K562 (cell line): ENCODE measurements around the gene SMC5. TPM values are rescaled to one million over a fixed set of nuclear protein-coding genes. Genes with fewer than 3 reads are reported as not detected.

Source experiments
- CXXC5 ChIP-seq: fragments of 250-450 bp; sonication (Bioruptor Pico); IDR thresholded peaks from 2 replicates; pipeline ENCODE4 v1.8.0; 2022; ENCODE audit warnings: inconsistent platforms, mild to moderate bottlenecking, moderate library complexity
- HNRNPK ChIP-seq: fragments of 200-400 bp; formaldehyde crosslinking; IDR thresholded peaks from one replicate; pipeline ENCODE4 v1.6.1; 2018; ENCODE audit warnings: mild to moderate bottlenecking, low read depth, low read length; ENCODE audit not compliant: poor library complexity, severe bottlenecking
- KLF10 ChIP-seq: fragments of 250-450 bp; sonication (Bioruptor Pico); IDR thresholded peaks from 2 replicates; pipeline ENCODE4 v1.6.1; 2021; ENCODE audit warnings: matching md5 sums
- MBD2 ChIP-seq: sonication (generic); IDR thresholded peaks from 2 replicates; pipeline ENCODE4 v1.6.1; 2016; ENCODE audit warnings: low read depth, borderline replicate concordance
- NONO ChIP-seq, 2 experiments: fragments of 200-400 bp in 1 of 2; fragments of 450-650 bp in 1 of 2; formaldehyde crosslinking in 1 of 2; IDR thresholded peaks; 2 replicates each; pipeline ENCODE4 v1.6.1; 2017; ENCODE audit warnings: low read depth in 2 of 2, mild to moderate bottlenecking in 2 of 2, moderate library complexity in 2 of 2, low read length in 1 of 2
- RAD21 ChIP-seq, 2 experiments: fragments of 250-450 bp in 1 of 2; fragments of 450-650 bp in 1 of 2; sonication (Bioruptor Pico) in 1 of 2; formaldehyde crosslinking in 1 of 2; IDR thresholded peaks in 1 of 2; conservative IDR thresholded peaks in 1 of 2; 2 replicates each; pipeline versions ENCODE4 v1.4.0 to v1.8.0; 2020 to 2022; ENCODE audit warnings: mild to moderate bottlenecking in 2 of 2, moderate library complexity in 1 of 2
- RBFOX2 ChIP-seq: fragments of 200-400 bp; formaldehyde crosslinking; IDR thresholded peaks from 2 replicates; pipeline ENCODE4 v1.6.1; 2017; ENCODE audit warnings: low read depth, mild to moderate bottlenecking, low read length, moderate library complexity
- SP1 ChIP-seq: sonication (generic); formaldehyde crosslinking; IDR thresholded peaks from 2 replicates; pipeline ENCODE4 v1.8.1; 2022; ENCODE audit warnings: mild to moderate bottlenecking, missing genetic modification reagents
- THAP12 ChIP-seq: fragments of 250-450 bp; sonication (Bioruptor Pico); IDR thresholded peaks from 2 replicates; pipeline ENCODE4 v1.9.0; 2021; ENCODE audit warnings: mild to moderate bottlenecking, inconsistent platforms
- ZBTB40 ChIP-seq, 2 experiments: fragments of 450-650 bp in 1 of 2; sonication (generic) in 1 of 2; formaldehyde crosslinking in 1 of 2; IDR thresholded peaks; 2 replicates each; pipeline versions ENCODE4 v1.7.1 to v1.9.0; 2016 to 2022; ENCODE audit warnings: inconsistent platforms in 1 of 2, mild to moderate bottlenecking in 1 of 2, missing genetic modification reagents in 1 of 2
- ZNF436 ChIP-seq: fragments of 250-450, 450-650 bp; sonication (Bioruptor Pico); formaldehyde crosslinking; IDR thresholded peaks from 2 replicates; pipeline ENCODE4 v1.7.0; 2020; ENCODE audit warnings: mild to moderate bottlenecking
- polyA plus RNA-seq, 8 experiments: library from polyadenylated mRNA; depleted of rRNA in 4 of 8; stranded (reverse) in 5 of 8; unstranded in 3 of 8; fragments of >200 nt; fragmentation: Nextera tagmentation in 2 of 8; fragmentation: Illumina TruSeq in 1 of 8; extraction: Ambion mirVana in 2 of 8; extraction: Trizol in 1 of 8; gene quantifications; 2 replicates each; pipeline versions ENCODE4 v1.2.1 to v1.2.3, GENCODE V29; 2011 to 2014; ENCODE audit warnings: inconsistent platforms in 1 of 8, missing spikeins in 1 of 8
- total RNA-seq, 7 experiments: library from RNA; depleted of rRNA in 6 of 7; stranded (reverse); fragments of >200 nt in 6 of 7; fragmentation: Illumina TruSeq in 2 of 7; extraction: Trizol in 2 of 7; gene quantifications; 2 replicates each; pipeline versions ENCODE4 v1.2.1 to v1.2.3, GENCODE V29; 2011 to 2021; ENCODE audit warnings: low replicate concordance in 1 of 7
- TF ChIP-seq, protein P1 (sequence below): fragments of 450-650 bp; IDR thresholded peaks from 2 replicates; pipeline ENCODE4 v1.6.1; 2014; ENCODE audit warnings: low read depth, mild to moderate bottlenecking, moderate library complexity, borderline replicate concordance

SMC5 gene
- total and polyA plus RNA-seq, 9 of the 15 experiments (the other 6 are each of a cell fraction or from before 2014, with no cell fraction given), result 3.5 to 43.2 (median 21.4) TPM

GRCh38 chr9:70258692-70259511, at the start of gene SMC5 (continued):
- peak; percentile 72 for TF ChIP-seq ZBTB40 (IDR thresholded peaks at IDR 0.05)
- TF ChIP-seq ZBTB40 (CRISPR knock-in tag; IDR thresholded peaks at IDR 0.05), result no peak
- TF ChIP-seq THAP12 (CRISPR knock-in tag), result peak; percentile 71; the same call in 1 of the 2 replicates
- no peak for TF ChIP-seq ZNF436
- peak; percentile 96 for TF ChIP-seq RBFOX2
- TF ChIP-seq MBD2, result peak; percentile 62; the same call in 1 of the 2 replicates
- TF ChIP-seq HNRNPK, result no peak
- 0 out of 4 replicates have a peak, but pooled peaks of 1 of the 2 experiments have one; percentile 46 for TF ChIP-seq NONO (IDR thresholded peaks at IDR 0.05; ENCODE audit: low read depth in 2 of 2, low read length in 1 of 2)
- TF ChIP-seq RAD21 (CRISPR knock-in tag; conservative IDR thresholded peaks at IDR 0.05 in 1 of 2, IDR thresholded peaks at IDR 0.05 in 1 of 2), result no peak
- TF ChIP-seq SP1 (CRISPR knock-in tag), result peak; percentile 42; the same call in 1 of the 2 replicates
- TF ChIP-seq KLF10 (CRISPR knock-in tag), result no peak
- TF ChIP-seq, protein P1, sequence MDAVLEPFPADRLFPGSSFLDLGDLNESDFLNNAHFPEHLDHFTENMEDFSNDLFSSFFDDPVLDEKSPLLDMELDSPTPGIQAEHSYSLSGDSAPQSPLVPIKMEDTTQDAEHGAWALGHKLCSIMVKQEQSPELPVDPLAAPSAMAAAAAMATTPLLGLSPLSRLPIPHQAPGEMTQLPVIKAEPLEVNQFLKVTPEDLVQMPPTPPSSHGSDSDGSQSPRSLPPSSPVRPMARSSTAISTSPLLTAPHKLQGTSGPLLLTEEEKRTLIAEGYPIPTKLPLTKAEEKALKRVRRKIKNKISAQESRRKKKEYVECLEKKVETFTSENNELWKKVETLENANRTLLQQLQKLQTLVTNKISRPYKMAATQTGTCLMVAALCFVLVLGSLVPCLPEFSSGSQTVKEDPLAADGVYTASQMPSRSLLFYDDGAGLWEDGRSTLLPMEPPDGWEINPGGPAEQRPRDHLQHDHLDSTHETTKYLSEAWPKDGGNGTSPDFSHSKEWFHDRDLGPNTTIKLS, result peak; percentile 80; the same call in 1 of the 2 replicates
- TF ChIP-seq CXXC5 (CRISPR knock-in tag), result peak; percentile 77
